ENCODE data around the gene TRABD2A. TPM values are rescaled to one million over a fixed set of nuclear protein-coding genes. Genes with fewer than 3 reads are reported as not detected.

The TRABD2A gene, protein sequence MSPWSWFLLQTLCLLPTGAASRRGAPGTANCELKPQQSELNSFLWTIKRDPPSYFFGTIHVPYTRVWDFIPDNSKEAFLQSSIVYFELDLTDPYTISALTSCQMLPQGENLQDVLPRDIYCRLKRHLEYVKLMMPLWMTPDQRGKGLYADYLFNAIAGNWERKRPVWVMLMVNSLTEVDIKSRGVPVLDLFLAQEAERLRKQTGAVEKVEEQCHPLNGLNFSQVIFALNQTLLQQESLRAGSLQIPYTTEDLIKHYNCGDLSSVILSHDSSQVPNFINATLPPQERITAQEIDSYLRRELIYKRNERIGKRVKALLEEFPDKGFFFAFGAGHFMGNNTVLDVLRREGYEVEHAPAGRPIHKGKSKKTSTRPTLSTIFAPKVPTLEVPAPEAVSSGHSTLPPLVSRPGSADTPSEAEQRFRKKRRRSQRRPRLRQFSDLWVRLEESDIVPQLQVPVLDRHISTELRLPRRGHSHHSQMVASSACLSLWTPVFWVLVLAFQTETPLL
- total RNA-seq (1 to 10 TPM in 1 of 4 donors, under 1 TPM in 3; 0.16 to 3.6 (median 0.65) TPM), polyA plus RNA-seq (10 to 100 TPM; 16.8 to 46.4 (median 25.4) TPM)

- no peaks in the 10 kb centered on the region for H3K9me3 ChIP-seq
- peak within 1 kb of the TSS; percentile 24 to 53 (median 46) for H3K4me3 ChIP-seq
- intact Hi-C loops (cut with DNase I) = no loop called here
- H3K27me3 ChIP-seq = peaks cover 18 to 59% (median 26%) of the 10 kb centered on the region in 3 donors
- TF ChIP-seq EP300 (IDR thresholded peaks at IDR 0.05) (no peak), CTCF (IDR thresholded peaks at IDR 0.05) (no peak), POLR2AphosphoS5 (IDR thresholded peaks at IDR 0.05) (no peak), POLR2A (IDR thresholded peaks at IDR 0.05) (no peak)
- 0% methylated on average over 77 of the region's 77 CpGs for WGBS, 2 donors
- no peaks in the 10 kb centered on the region for H3K36me3 ChIP-seq
- no peak for DNase-seq
- peaks cover 0 to 29% (median 23%) of the 10 kb centered on the region in 4 donors for H3K4me1 ChIP-seq
- H3K27ac ChIP-seq = no peak within 1 kb of the TSS
Measured at GRCh38 chr2:84880645-84881521, at the start of gene TRABD2A. Gene TRABD2A (minus strand): TSS chr2:84881084. CDS start chr2:84881039, 45 bp downstream.

DNA sequence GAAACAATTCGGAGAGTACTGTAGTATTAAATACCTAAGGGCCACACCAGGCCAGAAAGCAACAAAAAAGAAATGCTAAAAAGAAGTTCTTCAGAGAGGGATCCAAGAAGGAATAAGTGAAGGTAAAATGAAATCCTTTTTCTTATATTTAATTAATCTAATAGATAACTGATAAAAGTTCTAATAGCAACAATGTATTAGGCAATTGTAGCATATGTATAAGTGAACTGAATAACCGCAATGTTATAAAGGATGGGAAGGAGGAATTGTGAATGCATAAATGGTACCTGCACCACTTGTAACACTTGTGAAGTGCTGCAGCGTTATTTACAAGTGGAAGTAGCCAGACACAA is 46.4 kb upstream of the TRABD2A start:
- 47 to 53% methylated on average over 3 of the region's 3 CpGs for WGBS, 2 donors
- Histone ChIP-seq H3K36me3 (no peaks in the 10 kb centered on the region), H3K4me3 (peak overlapping the region in 1 of 4 donors; percentile 40), H3K9me3 (no peaks in the 10 kb centered on the region), H3K27ac (no peak overlapping the region), H3K27me3 (no peaks in the 10 kb centered on the region), H3K4me1 (peaks cover 0 to 22% (median 18%) of the 10 kb centered on the region in 4 donors)
- intact Hi-C loops (cut with DNase I) = loop anchor here (1.0 to 5.0 kb wide), 4 partner anchors 20 to 435 kb away; no protein-coding TSS in a partner anchor
- TF ChIP-seq CTCF (IDR thresholded peaks at IDR 0.05) = no peak
- no peak for TF ChIP-seq POLR2A (IDR thresholded peaks at IDR 0.05)
- no peak for TF ChIP-seq POLR2AphosphoS5 (IDR thresholded peaks at IDR 0.05)
- no peak for TF ChIP-seq EP300 (IDR thresholded peaks at IDR 0.05)
- no peak for DNase-seq

- TF ChIP-seq EP300 (IDR thresholded peaks at IDR 0.05) (no peak), POLR2A (IDR thresholded peaks at IDR 0.05) (no peak), POLR2AphosphoS5 (IDR thresholded peaks at IDR 0.05) (peak in 3 of 4 donors; percentile 59 to 75 (median 70)), CTCF (IDR thresholded peaks at IDR 0.05) (peak; percentile 87 to 96 (median 88))
- H3K27me3 ChIP-seq = no peaks in the 10 kb centered on the region
- peak overlapping the region in 3 of 4 donors; percentile 30 to 43 (median 32) for H3K4me3 ChIP-seq
- peaks cover 0 to 22% (median 18%) of the 10 kb centered on the region in 4 donors for H3K4me1 ChIP-seq
- peak overlapping the region in 2 of 4 donors; percentile 21 to 22 for H3K27ac ChIP-seq
- no peaks in the 10 kb centered on the region for H3K9me3 ChIP-seq
- intact Hi-C loops (cut with DNase I) = loop anchor here (2.0 to 5.0 kb wide), 3 partner anchors 19 to 434 kb away; no protein-coding TSS in a partner anchor
- 1 to 5% methylated on average over 34 of the region's 34 CpGs for WGBS, 2 donors
- no peaks in the 10 kb centered on the region for H3K36me3 ChIP-seq
- peak; percentile 95 for DNase-seq
Measured at GRCh38 chr2:84925724-84926376, 45.0 kb upstream of the TRABD2A start.

DNA sequence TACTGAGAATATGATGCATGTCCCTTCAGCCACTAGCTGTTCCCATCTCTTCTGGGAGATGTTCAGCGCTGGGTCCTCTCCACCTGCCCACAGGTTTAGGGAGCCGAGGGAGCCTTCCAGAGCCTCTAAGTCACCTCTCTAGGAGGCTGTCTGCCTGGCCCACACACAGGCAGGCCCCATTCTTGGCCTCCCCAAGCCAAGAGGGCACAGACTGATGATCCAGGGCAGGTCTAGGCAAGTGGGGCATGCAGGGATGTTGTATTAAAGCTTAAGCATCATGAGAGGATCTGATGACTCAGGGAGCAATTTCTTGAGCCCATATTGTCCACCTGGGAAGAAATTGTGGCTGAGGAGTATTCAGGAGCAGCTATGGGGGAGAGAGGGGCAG is 44.4 kb upstream of the TRABD2A start:
- WGBS, 2 donors = 98% methylated on average over 2 of the region's 2 CpGs
- Histone ChIP-seq H3K27ac (peak overlapping the region in 2 of 4 donors; percentile 21 to 22), H3K27me3 (no peaks in the 10 kb centered on the region), H3K9me3 (no peaks in the 10 kb centered on the region), H3K4me1 (peaks cover 0 to 25% (median 21%) of the 10 kb centered on the region in 4 donors), H3K4me3 (no peak overlapping the region), H3K36me3 (no peaks in the 10 kb centered on the region)
- TF ChIP-seq POLR2A (IDR thresholded peaks at IDR 0.05) = no peak
- TF ChIP-seq EP300 (IDR thresholded peaks at IDR 0.05) = no peak
- TF ChIP-seq POLR2AphosphoS5 (IDR thresholded peaks at IDR 0.05) = no peak
- no peak for TF ChIP-seq CTCF (IDR thresholded peaks at IDR 0.05)
- DNase-seq = peak; percentile 20
- intact Hi-C loops (cut with DNase I) = loop anchor here (5.0 kb wide), 2 partner anchors 377 to 433 kb away; no protein-coding TSS in a partner anchor

Measured in sigmoid colon (tissue), 7 donors.